HG02885 (cell line): ENCODE measurements around the gene STARD3NL.
A peak's percentile ranks its signal among the peaks of the same experiment; 100 is the strongest.

Experiments used
- ATAC-seq: cut with Tn5 transposase; IDR thresholded peaks from one replicate; pipeline ENCODE4 v1.9.1; 2021; ENCODE audit warnings: mild to moderate bottlenecking; ENCODE audit not compliant: unreplicated experiment, poor library complexity

The STARD3NL gene

DNA sequence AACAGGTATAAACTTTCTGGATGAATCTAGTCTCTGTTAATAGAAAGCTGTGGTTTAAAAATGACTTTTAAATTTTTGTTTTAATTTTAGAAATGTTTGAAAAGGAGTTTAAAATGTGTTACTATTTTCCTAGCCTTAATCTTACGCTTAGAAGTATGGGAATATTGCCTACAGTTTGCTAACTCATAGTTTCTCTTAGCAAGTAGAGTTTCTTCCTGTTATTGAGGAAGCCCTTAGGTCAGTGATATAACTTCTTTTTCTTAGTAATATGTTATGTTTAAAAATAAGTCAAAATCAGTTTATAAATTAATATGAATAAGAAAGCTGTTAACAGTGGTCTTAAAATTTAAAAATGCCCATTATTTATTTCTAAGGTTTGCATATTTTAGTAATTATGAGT is 3.1 kb downstream of the STARD3NL start:
- no peak for ATAC-seq

DNA sequence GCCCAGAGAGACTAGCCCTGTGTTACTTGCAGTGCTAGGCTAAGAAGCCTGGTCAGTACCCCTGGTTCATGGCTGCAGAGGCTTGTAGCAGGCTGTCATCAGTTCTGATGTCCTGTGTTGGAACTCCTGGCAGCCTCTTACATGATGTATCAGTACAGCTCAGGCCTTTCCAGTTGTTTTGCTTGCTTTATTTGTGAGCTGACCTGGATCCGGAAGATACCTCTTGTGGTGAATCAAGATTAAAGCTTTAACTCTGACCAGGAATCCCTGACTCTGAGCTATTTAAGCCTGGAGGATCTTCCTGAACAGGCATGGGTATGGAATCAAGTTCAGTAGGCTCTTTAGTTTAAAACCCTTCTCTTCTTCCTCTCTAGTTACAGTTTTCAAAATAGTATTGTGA is 4.4 kb downstream of the STARD3NL start:
- ATAC-seq = no peak

DNA sequence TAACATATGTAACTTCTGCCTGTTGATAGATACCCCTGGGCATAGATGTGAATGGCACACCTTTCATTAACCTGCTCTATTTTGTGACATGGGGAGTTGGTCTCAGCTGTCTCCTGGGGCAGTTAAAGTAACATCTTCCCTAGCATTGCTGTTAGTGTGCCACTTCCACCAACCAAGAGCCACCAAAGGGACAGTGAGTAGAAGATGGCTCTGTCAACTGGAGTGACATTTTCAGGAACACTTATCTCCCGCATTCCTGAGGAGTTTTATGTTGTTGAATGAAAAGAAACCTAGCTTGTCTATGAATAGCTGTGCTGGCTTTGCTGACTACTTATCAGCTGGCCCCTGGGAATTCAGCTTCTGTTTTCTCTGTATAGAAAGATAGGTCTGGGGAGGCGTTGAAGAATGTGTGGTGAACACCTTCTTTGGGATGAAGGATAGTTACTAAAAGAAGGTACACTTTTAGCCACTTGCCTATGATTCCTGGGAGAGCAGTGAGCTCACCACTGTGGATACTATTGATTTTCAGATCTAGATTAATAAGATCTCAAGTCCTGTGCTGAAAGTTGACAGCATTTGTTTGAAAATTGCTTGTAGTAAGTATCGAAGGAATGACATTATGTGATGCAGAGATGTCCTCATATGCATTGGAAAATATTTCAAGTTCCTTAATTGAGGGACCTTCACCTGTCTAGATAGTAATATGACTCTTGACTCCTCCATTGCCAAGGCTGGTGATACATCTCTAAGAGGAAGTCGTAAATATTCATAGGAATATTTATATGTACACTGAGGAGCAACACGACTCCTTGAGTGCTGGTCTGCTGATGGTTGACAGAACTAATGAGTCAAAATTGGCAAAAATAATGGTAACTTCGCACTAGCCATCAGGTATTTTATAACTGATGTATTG is 7.6 kb downstream of the STARD3NL start:
- no peak for ATAC-seq

DNA sequence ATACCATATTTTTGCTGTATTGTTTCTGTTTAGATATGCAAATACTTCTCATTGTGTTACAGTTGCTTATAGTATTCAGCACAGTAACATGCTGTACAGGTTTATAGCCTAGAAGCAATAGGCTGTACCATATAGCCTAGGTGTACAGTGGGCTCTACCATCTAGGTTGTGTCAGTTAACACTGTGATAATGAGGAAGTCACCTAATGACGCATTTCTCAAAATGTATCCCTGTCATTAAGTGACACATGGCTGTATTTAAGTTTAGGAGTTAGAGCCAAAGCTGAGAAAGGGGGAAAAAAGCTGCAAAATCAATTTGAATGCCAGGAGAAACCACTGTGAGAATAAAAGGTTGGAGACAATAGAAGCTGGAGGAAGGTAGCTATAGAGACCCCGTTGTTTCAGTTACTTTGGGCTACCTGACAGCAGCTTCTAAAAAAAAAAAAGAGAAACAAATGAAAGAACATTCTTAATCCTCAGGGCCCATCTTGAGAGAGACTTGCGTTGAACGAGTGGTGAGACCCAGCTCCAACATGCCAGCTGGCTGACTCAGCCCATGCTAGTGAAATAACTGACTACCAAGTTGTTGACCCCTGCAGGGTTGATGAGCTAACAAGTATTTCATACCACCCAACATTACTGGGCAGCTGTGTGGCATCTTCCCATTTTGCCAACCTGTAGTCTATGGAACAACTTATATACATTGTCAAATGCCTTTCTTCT is 8.7 kb downstream of the STARD3NL start:
- ATAC-seq = no peak

DNA sequence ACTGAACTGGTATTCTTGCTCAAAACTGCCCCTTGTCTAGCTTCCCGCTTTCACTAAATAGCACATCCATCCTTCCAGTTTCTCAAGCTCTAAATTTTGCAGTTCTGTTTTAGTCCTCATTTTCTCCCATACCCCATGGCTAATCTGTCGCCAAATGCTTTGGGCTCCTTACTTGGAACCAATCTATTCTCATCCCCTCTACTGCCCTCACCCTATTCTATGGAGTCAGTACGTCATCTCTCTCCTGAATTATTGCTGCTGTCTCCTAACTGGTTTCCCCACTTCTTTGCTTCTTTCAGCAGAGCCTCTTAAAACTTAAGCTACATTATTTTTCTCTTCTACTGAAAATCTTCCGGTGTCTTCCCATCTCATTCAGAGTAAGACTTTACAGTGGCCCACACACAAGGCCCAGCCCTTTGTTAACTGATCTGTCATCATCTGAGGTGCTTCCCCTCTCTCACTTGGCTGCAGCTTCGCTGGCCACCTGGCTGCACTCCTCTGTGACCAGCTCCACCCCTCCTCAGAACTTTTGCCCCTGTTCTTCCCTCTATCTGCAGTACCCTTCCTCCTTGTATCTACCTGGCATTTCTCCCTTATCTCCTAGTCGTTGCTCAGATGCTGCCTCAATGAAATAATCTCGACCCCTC is 9.9 kb downstream of the STARD3NL start:
- peak; percentile 80 for ATAC-seq

DNA sequence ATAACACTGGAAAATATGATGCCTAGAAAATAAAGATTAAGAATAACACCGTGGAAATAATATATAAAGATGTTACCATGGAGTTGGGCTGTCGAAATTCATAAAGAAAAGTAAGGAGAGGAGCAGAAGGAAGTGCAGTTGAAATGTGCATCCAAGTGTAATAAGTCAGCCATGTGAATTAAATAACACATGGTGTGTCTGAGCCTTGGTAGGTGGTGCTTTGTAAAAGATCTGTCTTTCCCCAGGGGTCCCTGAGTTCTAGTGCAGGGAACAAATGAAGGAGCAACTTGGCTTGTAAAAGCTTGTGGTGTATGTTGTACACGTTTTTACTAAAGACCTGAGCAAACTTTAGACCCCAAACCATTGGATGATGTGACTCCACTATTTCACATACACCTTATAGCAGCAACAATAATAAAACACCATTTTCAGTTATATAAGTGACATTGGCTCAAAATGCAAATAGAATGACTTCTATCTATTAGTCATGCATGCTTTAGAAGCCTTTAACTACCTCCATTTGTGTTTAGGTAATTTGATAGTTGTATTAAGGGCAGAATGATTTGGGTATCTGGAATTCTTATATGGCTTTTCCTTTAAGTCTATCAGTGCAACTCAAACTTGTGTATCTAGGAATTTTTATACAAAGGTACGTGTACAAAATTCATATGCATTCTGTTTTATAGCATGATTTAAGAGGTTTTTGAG is 11.3 kb downstream of the STARD3NL start:
- no peak for ATAC-seq

DNA sequence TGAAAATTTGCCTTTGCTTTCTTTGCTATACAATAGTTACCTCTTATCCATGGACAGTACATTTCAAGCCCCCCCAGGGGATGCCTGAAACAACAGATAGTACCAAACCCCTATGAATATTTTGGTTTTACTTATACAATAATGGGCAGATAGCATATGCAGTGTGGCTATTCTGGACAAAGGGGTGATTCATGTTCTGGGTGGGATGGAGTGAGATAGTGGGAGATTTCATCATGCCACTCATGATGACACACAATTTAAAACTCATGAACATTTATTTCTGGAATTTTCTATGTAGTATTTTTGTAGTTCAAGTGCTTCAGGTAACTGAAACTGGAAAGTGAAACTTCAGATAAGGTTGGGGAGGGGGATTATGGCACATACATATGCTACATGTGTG is 12.0 kb downstream of the STARD3NL start:
- no peak for ATAC-seq

DNA sequence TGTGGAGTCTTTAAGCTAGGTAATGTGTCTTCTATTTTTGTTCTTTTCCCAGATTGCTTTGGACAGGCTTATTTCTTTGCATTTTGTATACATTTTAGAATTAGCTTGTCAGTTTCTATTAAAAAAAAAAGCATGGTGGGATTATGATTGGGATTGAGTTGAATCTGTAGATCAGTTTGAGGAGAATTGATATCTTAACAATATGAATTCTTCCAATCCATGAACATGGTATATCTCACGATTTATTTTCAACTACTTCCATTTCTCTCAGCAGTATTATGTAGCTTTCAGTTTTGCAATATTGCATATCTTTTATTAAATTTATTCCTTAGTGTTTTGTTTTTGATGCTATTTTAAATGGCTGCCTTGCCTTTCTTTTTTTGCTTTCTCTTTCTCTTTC is 13.7 kb downstream of the STARD3NL start:
- ATAC-seq = no peak

DNA sequence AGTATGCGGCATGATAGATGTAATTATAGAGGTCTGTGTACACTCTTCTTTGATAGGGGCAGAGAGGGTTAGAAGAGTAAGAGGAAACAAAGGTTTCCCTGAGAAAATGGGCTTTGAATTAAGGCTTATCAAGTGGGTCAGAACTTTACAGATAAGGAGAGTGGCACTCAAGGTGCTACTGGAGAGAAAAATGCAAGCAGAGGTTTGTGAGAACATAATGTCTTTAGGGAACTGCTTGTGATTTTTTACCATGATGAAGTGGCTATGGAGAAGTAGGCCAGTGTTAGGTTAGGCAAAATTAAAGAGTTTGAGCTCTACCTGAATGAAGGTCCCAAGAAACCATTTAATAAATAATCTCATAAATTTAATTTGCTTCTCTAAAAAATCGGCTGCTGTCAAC is 14.3 kb downstream of the STARD3NL start:
- ATAC-seq = no peak

DNA sequence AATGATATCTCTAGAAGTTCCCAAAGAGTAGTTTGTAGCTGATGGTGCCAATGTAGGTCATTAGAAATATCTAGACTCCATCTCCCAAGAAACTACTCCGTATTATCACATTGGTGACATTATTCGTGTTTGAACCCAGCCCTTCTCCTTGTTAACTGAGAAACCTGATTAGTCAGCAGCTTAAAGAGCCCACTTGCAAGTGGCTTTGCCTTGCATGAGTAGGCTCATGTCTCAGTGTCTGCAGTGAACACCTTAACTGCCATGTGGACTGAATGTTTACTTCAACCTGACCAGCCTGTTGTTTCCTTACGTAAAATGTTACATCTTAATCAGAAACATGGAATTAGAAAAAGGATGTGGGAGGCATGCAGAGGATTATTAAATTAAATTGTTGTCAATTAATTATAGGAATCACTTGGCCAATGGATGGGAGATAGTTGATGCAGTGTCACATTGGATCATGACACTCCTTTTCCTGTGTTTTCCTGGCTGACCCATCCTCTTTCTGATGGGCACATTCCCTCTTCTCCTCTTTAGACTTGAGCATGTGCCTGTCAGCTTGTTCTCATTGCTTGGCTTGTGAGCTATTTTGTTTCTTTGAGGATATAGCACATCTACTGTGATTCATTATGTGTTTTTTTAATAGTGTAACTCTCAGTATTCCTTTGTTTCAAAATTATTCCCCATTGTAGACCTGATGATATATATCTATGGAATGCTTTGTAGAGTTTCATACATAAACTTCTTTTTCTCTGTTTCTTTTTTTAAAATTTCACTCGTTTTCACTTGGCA is 18.0 kb downstream of the STARD3NL start:
- ATAC-seq = no peak

DNA sequence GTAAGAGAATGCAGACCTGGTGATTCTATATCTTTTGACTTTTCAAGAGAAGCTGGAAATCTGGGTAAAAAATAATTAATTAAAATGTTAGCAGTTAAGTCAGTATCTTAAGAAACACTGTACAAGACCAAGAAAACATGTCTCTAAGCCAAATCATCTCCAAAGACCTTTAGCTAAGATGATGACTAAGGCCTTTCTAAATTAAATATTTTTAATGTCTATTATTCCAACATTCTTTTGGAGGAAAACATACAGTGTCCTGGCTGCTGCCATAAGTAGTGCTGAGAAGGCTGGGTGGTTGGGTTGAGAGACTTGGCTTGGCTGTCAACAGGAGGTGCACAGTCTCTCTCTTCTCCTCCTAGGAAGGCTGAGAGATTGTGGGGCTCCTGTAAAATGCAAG is 20.3 kb downstream of the STARD3NL start:
- ATAC-seq = no peak

DNA sequence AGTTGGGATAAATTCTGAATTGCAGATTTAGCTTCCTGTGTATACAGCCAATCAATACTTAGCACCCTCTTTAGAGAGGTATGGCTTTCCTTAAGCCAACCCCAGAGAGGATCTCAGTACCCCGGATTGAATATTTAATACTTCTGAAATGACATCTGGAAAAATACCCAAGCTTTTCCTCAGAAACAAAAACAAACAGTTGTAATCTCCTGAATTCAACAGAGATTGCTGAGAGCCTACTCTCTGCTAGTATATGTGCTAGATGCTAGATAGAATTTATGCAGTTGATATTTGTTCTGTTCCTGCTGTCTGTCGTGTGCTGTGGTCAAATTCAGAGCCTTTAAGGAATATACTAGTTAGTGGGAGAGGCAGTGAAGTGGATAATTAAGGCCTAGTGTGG is 21.1 kb downstream of the STARD3NL start:
- no peak for ATAC-seq

DNA sequence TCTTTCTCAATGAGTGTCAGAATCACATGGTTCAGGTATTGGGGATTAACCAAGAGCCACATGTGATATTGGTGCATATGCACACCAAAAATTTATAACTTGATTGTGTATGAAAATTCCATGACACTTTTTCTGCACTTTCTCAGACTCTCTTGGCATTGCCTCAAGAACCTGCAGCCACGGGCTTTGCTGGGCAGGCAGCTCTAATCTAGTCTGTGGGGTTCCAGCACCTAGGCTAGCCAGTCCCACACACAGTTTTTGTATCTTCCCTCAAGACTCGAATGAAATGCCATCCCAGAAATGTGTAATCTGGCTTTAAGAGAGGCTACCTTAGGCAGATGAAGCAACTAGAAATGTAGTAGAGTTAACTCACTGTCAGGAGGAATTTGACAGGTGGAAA is 21.7 kb downstream of the STARD3NL start:
- ATAC-seq = no peak

DNA sequence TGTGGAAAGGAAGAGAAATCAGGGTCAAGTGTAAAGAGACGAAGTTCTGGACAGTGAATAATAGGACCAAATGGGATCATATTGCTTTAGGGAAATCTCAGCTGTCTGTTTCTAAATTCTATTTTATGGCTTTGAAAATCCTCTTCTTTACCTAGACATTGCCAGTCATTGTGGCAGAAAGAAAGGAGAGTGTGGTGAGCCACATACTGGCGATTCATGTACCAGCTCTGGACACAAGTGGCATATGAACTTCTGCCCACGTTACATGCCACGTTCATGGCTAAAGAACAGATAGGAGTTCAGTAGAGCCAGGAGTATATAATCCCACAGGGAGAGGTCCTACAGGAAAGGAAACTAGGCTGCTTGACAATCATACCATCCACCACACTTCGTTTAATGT is 28.0 kb downstream of the STARD3NL start:
- ATAC-seq = no peak

DNA sequence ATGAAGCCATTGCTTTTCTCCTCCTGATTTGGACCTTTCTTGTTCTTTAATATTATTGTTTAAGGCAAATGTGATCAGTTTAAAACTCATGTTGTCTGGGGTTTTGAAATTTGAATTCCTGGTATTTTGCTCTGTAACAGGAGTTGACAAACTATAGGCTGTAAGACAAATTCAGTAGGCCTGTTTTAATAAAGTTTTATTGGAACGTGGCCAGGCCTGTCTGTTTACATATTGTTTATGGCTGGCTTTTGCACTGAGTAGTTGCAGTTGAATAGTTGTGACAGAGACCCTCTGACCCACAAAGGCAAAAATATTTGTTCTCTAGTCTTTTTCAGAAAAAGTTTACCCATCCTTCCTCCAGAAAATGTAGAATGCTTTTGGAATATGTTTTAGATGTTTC is 29.8 kb downstream of the STARD3NL start:
- ATAC-seq = no peak

DNA sequence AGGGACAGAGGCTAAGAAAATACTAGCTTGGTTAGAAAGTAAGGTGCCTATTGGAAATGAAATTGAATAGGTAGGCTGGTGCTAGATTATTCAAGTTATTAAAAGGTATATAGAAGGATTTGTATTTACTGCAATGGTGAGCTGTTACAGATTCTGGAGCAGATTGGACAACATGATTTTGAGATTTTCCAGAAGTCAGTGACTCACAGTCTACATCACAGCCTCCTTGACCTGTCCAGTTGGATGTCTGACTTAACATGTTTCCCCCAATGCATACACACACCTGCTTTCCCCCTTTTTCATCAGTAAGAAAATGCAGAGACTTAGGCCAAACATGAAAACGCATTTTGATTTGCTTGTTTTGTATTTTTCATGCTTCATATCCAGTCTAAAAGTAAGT is 33.4 kb downstream of the STARD3NL start:
- no peak for ATAC-seq

DNA sequence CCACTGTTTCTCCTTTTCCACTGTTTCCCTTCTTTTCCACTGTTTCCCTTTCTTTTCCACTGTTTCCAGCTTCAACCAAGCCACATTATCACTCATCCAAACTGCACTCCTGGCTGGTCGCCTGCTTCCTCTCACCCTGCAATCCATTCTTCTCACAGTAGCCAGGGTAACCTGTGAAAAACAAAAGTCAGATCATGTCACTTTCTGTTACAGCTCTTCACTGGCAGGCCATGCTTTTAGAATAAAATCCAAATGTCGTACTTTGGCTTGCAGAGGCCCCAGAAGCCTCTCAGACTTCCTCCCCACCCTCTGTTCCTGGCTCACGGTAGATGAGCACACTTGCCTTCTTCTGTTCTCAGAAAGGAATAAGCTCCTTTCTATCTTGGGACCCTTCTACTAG is 33.9 kb downstream of the STARD3NL start:
- no peak for ATAC-seq

DNA sequence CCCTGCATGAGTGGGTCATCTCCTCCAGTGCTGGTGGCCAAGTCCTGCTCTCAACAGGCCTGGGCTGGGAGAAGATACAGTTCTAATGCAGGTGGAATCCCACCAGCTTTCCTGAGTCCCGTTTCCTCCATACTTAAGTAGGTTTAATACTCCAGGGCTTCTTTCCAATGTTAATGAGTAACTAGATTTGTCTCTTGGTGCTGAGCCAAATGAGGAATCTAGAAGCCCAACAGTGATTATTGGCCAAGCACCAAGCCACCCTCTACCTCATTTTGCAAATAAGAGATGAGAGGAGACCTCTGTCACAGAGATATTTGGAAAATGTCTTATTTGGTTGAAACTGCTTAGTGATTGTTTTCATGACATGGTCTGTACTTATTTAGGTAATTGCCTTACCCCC is 37.1 kb downstream of the STARD3NL start:
- no peak for ATAC-seq

DNA sequence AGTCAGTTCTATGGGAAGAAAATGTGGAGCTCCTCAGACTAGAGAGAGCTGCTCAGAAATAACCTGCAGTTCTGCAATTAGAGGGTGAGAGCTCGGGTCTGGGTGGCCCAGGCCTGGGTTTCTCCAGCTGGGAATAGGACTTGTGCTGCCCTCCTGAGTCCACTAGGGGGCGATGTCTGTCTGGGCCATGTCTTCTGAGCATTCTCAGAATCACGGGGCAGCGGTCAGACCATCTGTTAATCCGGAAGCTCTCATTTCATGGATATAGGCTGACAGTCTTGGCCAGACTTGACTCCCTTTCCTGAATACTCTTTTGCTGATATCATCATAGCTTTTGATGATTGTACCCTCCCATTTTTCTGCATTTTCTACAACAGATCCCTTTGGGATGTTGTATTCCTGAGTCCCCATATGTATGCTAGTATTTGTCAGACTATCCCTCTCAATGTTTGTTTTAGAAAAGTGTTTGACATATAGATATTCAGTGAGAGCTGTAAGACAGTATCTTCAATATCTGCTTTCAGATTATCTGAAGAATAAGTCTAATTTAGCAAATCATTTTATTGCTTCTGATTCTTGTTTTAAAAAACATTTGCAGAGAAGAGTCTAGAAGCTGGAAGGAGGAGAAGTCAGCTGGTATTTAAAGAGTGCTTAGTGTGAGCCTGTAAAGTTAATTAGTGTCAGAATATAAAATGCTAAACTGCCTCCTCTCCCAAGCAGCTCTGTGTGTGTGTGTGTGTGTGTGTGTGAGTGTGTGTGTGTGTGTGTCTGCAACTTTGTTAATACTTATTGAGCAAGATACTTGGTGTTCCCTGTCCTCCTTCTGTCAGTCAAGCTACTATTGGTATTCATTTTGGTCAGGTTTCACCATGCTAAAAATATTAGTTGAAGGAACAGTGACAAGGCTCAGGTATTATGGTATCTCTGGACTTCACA is 38.0 kb downstream of the STARD3NL start:
- ATAC-seq = peak; percentile 93
